OCI-LY3 (cell line): ENCODE measurements around the gene NUDT1.

Experiments used
- H2AFZ ChIP-seq: fragments of 200-600, 300-600 bp; shearing (Covaris generic); 2 replicates; pipeline ENCODE4 v1.6.0; 2014; ENCODE audit warnings: antibody characterized with exemption, low read depth, low read length
- H3K27ac ChIP-seq: fragments of 200-600, 300-600 bp; sonication (generic); 2 replicates; pipeline ENCODE4 v1.5.1; 2014; ENCODE audit warnings: mild to moderate bottlenecking, low read length, moderate library complexity, mixed read lengths
- H3K27me3 ChIP-seq: fragments of 200-600, 300-600 bp; sonication (generic); 2 replicates; pipeline ENCODE4 v1.6.1; 2014; ENCODE audit warnings: low read depth, low read length, mixed read lengths
- H3K36me3 ChIP-seq: fragments of 200-600, 300-600 bp; sonication (generic); replicated peaks from 2 replicates; pipeline ENCODE3; 2014; ENCODE audit warnings: low read depth, low read length, mixed read lengths
- H3K4me1 ChIP-seq: fragments of 300-600, 200-600 bp; sonication (generic); 2 replicates; pipeline ENCODE4 v1.6.1; 2014; ENCODE audit warnings: low read length, mixed read lengths
- H3K4me2 ChIP-seq: fragments of 200-600, 300-600 bp; sonication (generic); 2 replicates; pipeline ENCODE4 v1.6.1; 2014; ENCODE audit warnings: low read length, mixed read lengths
- H3K4me3 ChIP-seq: fragments of 300-600, 200-600 bp; sonication (generic); 2 replicates; pipeline ENCODE4 v1.5.1; 2014; ENCODE audit warnings: antibody characterized with exemption, mild to moderate bottlenecking, low read length, moderate library complexity
- H3K79me2 ChIP-seq: fragments of 300-600, 200-600 bp; shearing (Covaris generic); 2 replicates; pipeline ENCODE4 v1.6.1; 2014; ENCODE audit warnings: mild to moderate bottlenecking, low read length, mixed read lengths
- H3K9ac ChIP-seq: fragments of 300-600, 200-600 bp; shearing (Covaris generic); 2 replicates; pipeline ENCODE4 v1.6.0; 2014; ENCODE audit warnings: mild to moderate bottlenecking, low read length, moderate library complexity
- H3K9me3 ChIP-seq: fragments of 200-600, 300-600 bp; shearing (Covaris generic); 2 replicates; pipeline ENCODE4 v1.6.1; 2014; ENCODE audit warnings: low read length, mixed read lengths; ENCODE audit not compliant: insufficient read depth
- H4K20me1 ChIP-seq: fragments of 200-600, 300-600 bp; sonication (generic); 2 replicates; pipeline ENCODE4 v1.6.1; 2016; ENCODE audit warnings: low read length, mixed read lengths; ENCODE audit not compliant: insufficient read depth
- CTCF ChIP-seq: fragments of 200-600, 300-600 bp; sonication (generic); IDR thresholded peaks from 2 replicates; pipeline ENCODE4 v1.5.1; 2014; ENCODE audit warnings: antibody characterized with exemption, low read length, low read depth
- EZH2phosphoT487 ChIP-seq: fragments of 200-600 bp; shearing (Covaris generic); IDR thresholded peaks from 2 replicates; pipeline ENCODE4 v1.6.1; 2018; ENCODE audit warnings: antibody characterized with exemption, mixed run types, low read depth

Gene NUDT1

DNA sequence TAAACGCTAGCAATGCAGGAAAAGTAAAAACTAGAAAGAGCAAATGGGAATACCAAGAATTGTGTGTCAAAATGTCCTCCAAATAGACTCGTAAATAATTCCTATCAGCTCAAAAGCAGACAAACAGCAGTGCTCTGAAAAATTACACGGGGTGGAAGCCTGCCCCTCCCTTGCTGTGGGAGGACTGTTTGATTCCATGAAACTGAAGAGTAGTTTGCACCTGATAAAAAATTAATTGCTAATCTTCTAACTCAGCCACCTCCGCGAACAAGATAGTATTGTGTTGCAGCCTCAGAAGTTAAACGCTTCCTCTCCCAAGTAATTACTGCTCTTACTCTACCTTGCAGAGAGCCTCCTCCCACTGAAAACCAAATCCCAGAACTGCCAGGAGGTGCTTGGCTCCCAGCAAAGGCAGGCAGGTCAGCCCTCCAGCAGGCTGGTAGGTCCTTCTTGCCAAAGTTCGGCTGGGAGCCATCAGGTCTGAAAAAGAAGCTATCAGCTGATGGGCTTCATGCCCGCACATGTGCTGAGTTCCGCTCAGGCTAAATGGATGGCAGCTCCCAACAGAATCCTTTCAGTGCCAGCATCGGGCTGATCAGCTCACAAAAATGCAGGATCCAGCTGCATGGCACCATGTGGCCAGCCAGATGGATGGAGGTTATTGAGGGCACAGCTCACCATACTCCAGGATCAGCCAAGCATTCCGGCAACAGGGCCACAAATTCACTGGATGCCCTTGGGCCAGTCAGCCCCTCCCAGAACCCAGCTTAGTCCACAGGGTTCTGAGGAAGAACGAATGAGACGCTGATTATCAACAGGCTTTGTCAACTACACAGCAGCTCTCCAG is 46.4 kb upstream of the NUDT1 start:
- Histone ChIP-seq H3K27ac (no peak overlapping the region), H3K36me3 (peaks cover 18% of the 10 kb centered on the region)

GRCh38 chr7:2196381-2197378 is 45.3 kb upstream of the NUDT1 start:
- no peak for TF ChIP-seq CTCF
- no peak for TF ChIP-seq EZH2phosphoT487
- no peak overlapping the region for H3K4me3 ChIP-seq
- H4K20me1 ChIP-seq, result no peaks in the 10 kb centered on the region
- H3K9ac ChIP-seq, result no peak overlapping the region
- H3K79me2 ChIP-seq, result no peaks in the 10 kb centered on the region
- H3K9me3 ChIP-seq, result no peaks in the 10 kb centered on the region
- H3K4me2 ChIP-seq, result no peak overlapping the region
- no peak overlapping the region for H3K27ac ChIP-seq
- peaks cover 18% of the 10 kb centered on the region for H3K36me3 ChIP-seq
- H2AFZ ChIP-seq, result no peak overlapping the region
- no peaks in the 10 kb centered on the region for H3K4me1 ChIP-seq
- H3K27me3 ChIP-seq, result no peaks in the 10 kb centered on the region

More for the DNA sequence above, 46.4 kb upstream of the NUDT1 start:
- Histone ChIP-seq H3K9ac (no peak overlapping the region), H3K27me3 (no peaks in the 10 kb centered on the region), H3K4me1 (no peaks in the 10 kb centered on the region), H3K9me3 (no peaks in the 10 kb centered on the region), H3K79me2 (no peaks in the 10 kb centered on the region), H4K20me1 (no peaks in the 10 kb centered on the region), H3K4me3 (no peak overlapping the region), H3K4me2 (no peak overlapping the region), H2AFZ (no peak overlapping the region)
- no peak for TF ChIP-seq CTCF
- TF ChIP-seq EZH2phosphoT487, result no peak

DNA sequence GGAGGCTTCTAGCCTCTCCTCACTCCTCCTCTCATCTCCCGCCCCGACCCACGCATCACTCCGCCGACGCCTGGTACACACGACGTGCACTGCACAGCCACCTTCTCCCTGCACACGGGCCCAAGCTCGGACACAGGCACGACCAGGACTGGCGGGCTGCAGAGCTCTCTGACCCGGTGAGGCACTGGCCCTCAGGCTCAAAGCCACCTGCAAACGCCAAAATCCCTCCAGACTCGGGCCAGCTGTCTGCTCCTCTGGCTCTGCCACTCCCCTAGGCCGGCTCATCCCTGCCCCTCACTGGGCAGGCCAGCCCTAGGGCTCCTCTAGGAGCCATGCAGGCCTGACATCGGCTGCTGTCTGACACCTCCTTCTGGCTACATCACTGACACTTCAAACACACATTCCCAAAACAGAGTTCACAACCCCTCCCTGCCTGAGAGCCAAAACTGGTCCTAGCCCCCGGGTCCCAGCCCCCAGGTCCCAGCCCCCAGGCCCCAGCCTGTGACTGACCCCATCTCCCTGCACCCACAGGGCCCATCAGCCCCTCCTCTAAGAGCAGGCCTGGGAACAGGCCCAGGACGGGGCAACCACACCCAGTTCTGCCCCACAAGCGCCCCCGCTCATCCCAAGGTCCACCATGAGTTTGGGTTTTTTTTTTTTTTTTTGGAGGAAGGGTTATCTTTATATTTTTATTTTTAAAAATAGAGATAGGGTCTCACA is 44.4 kb upstream of the NUDT1 start:
- Histone ChIP-seq H3K79me2 (no peaks in the 10 kb centered on the region), H3K4me3 (no peak overlapping the region), H4K20me1 (no peaks in the 10 kb centered on the region), H3K36me3 (peaks cover 18% of the 10 kb centered on the region), H2AFZ (no peak overlapping the region), H3K4me2 (no peak overlapping the region), H3K9me3 (no peaks in the 10 kb centered on the region), H3K27me3 (no peaks in the 10 kb centered on the region), H3K4me1 (no peaks in the 10 kb centered on the region), H3K27ac (no peak overlapping the region), H3K9ac (no peak overlapping the region)
- TF ChIP-seq EZH2phosphoT487 (no peak), CTCF (no peak)
